ENCODE results near the gene SNX19.

Gene SNX19

GRCh38 chr11:130839981-130840666 lies 76.2 kb downstream of the SNX19 start:
- DNase-seq: no peak

GRCh38 chr11:130837194-130837593 lies 79.1 kb downstream of the SNX19 start:
- no peak for DNase-seq

- no peak for DNase-seq
Observed at GRCh38 chr11:130834886-130835285, 81.4 kb downstream of the SNX19 start.

GRCh38 chr11:130832566-130833425 lies 83.5 kb downstream of the SNX19 start:
- DNase-seq: peak; percentile 35

- no peak for DNase-seq
Observed at GRCh38 chr11:130831976-130832375, 84.3 kb downstream of the SNX19 start.

GRCh38 chr11:130831506-130831905 lies 84.8 kb downstream of the SNX19 start:
- DNase-seq: no peak

GRCh38 chr11:130830566-130830965 lies 85.7 kb downstream of the SNX19 start:
- no peak for DNase-seq

GRCh38 chr11:130829920-130830511 lies 86.3 kb downstream of the SNX19 start:
- DNase-seq: no peak

- DNase-seq: no peak
Observed at GRCh38 chr11:130828741-130829140, 87.5 kb downstream of the SNX19 start.

GRCh38 chr11:130827451-130828377 lies 88.6 kb downstream of the SNX19 start:
- peak; percentile 85 for DNase-seq

GRCh38 chr11:130826572-130826971 lies 89.7 kb downstream of the SNX19 start:
- DNase-seq: no peak

GRCh38 chr11:130825983-130826382 lies 90.3 kb downstream of the SNX19 start:
- DNase-seq: no peak

GRCh38 chr11:130825561-130825960 lies 90.7 kb downstream of the SNX19 start:
- no peak for DNase-seq
